Erythroblast (primary cell): ENCODE data around the gene RAB11FIP3.
A peak's percentile ranks its signal among the peaks of the same experiment; 100 is the strongest.

ENCODE experiments used
- GATA1 ChIP-seq: IDR thresholded peaks from 2 replicates; pipeline ENCODE4 v1.6.1; 2011; ENCODE audit warnings: low read depth, mild to moderate bottlenecking, control low read depth, low read length, moderate library complexity
- POLR2A ChIP-seq: IDR thresholded peaks from 2 replicates; pipeline ENCODE4 v1.6.1; 2011; ENCODE audit warnings: mild to moderate bottlenecking, low read length

DNA sequence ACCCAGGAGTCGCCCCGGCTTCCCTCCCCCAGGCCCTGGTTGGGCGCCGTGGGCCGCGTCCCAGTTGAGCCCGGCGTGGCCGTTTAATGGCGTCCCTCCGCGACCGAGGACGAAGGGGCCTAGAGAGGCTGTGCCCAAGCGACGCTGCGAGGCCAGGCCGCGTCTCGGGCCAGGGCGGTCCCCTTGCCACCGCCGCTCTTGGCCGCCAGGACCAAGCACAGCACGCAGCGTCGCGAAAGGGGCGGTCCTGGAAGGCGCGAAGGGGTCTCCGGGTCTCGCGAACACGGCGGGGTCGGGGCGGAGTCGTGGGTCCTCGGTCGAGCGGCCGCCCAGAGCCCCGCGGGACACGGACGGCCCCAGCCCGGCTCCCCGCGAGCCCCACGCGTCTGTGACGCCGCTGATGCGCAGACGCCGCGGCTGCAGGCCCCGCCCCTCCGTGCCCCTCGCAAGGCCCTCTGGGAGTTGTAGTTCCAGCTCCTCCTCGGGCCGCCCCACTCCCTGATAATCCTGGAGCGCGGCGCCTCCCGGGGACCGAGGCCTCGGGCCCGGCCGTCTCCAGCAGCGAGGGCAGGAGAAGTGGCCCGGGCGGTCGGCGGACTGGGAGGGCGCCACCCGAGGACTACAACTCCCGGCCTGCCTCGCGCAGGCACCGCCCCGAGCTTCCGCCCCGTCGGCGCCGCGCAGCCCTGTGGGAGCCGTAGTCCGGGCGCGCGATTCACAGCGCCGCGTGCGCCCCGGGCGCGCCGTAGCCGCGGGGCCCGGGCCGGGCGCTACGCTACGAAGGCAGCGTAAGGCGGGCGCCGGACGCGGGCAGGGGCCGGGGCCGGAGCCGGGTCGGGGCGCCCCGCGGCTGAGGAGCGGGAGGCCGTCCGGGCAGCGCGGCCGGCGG lies 101.8 kb downstream of the RAB11FIP3 start, which contains the start of gene CAPN15:
- TF ChIP-seq POLR2A (peak; percentile 81), GATA1 (no peak)
